ENCODE results near the gene EIF3J.

EIF3J gene

GRCh38 chr15:44595656-44596510 lies 58.9 kb downstream of the EIF3J start:
- DNase-seq = no peak

GRCh38 chr15:44596511-44597010 lies 59.6 kb downstream of the EIF3J start:
- no peak for DNase-seq

- DNase-seq = no peak
Measured at GRCh38 chr15:44598066-44598465, 61.1 kb downstream of the EIF3J start.

- no peak for DNase-seq
Measured at GRCh38 chr15:44598892-44599291, 61.9 kb downstream of the EIF3J start.

- DNase-seq = no peak
Measured at GRCh38 chr15:44603126-44603525, 66.2 kb downstream of the EIF3J start.

- no peak for DNase-seq
Measured at GRCh38 chr15:44606740-44607139, 69.8 kb downstream of the EIF3J start.

All from Kasumi-1 (cell line).